ENCODE measurements around the gene AARSD1. TPM values are rescaled to one million over a fixed set of nuclear protein-coding genes. Genes with fewer than 3 reads are reported as not detected.
"Not testable (repeated sequence)": the region's sequence is repeated elsewhere in the genome, so short reads cannot be mapped to it uniquely, and the experiment has no call there.

The AARSD1 gene
- total RNA-seq, 1 donor from 2014 or later = 24.7 TPM

GRCh38 chr17:42918902-42919521 is 45.2 kb downstream of the AARSD1 start:
- FAIRE-seq = no peak
- TF ChIP-seq CTCF (IDR thresholded peaks at IDR 0.05; ENCODE audit: insufficient read depth, low read length, severe bottlenecking) = no peak
- Histone ChIP-seq H3K4me3 (ENCODE audit: low read depth, low read length) (no peak overlapping the region), H3K36me3 (ENCODE audit: control insufficient read depth, insufficient read depth, low read length) (no peaks in the 10 kb centered on the region), H3K27me3 (ENCODE audit: control insufficient read depth, insufficient read depth, low read length) (no peaks in the 10 kb centered on the region)
- DNase-seq (ENCODE audit: low read depth) = peak; percentile 17

GRCh38 chr17:42917236-42917603 is 47.0 kb downstream of the AARSD1 start:
- TF ChIP-seq CTCF (IDR thresholded peaks at IDR 0.05; ENCODE audit: insufficient read depth, low read length, severe bottlenecking) = no peak
- DNase-seq (ENCODE audit: low read depth) = peak; percentile 60
- no peaks in the 10 kb centered on the region for H3K36me3 ChIP-seq (ENCODE audit: control insufficient read depth, insufficient read depth, low read length)
- no peaks in the 10 kb centered on the region for H3K27me3 ChIP-seq (ENCODE audit: control insufficient read depth, insufficient read depth, low read length)
- H3K4me3 ChIP-seq (ENCODE audit: low read depth, low read length) = no peak overlapping the region
- FAIRE-seq = no peak

- FAIRE-seq; H3K27me3 ChIP-seq (ENCODE audit: control insufficient read depth, insufficient read depth, low read length); DNase-seq (ENCODE audit: low read depth); H3K36me3 ChIP-seq (ENCODE audit: control insufficient read depth, insufficient read depth, low read length); H3K4me3 ChIP-seq (ENCODE audit: low read depth, low read length): not testable (repeated sequence)
These were observed 47.6 kb downstream of the AARSD1 start for GRCh38 chr17:42916388-42917235.

- FAIRE-seq; H3K27me3 ChIP-seq (ENCODE audit: control insufficient read depth, insufficient read depth, low read length); H3K36me3 ChIP-seq (ENCODE audit: control insufficient read depth, insufficient read depth, low read length); DNase-seq (ENCODE audit: low read depth); H3K4me3 ChIP-seq (ENCODE audit: low read depth, low read length): not testable (repeated sequence)
These were observed 49.0 kb downstream of the AARSD1 start for GRCh38 chr17:42915288-42915687.

GRCh38 chr17:42913981-42914617 is 50.2 kb downstream of the AARSD1 start:
- Histone ChIP-seq H3K36me3 (ENCODE audit: control insufficient read depth, insufficient read depth, low read length) (no peaks in the 10 kb centered on the region), H3K4me3 (ENCODE audit: low read depth, low read length) (no peak overlapping the region), H3K27me3 (ENCODE audit: control insufficient read depth, insufficient read depth, low read length) (no peaks in the 10 kb centered on the region)
- no peak for TF ChIP-seq CTCF (IDR thresholded peaks at IDR 0.05; ENCODE audit: insufficient read depth, low read length, severe bottlenecking)
- FAIRE-seq = no peak
- no peak for DNase-seq (ENCODE audit: low read depth)

- no peaks in the 10 kb centered on the region for H3K27me3 ChIP-seq (ENCODE audit: control insufficient read depth, insufficient read depth, low read length)
- FAIRE-seq = peak; percentile 18
- no peak for TF ChIP-seq CTCF (IDR thresholded peaks at IDR 0.05; ENCODE audit: insufficient read depth, low read length, severe bottlenecking)
- H3K4me3 ChIP-seq (ENCODE audit: low read depth, low read length) = no peak overlapping the region
- no peaks in the 10 kb centered on the region for H3K36me3 ChIP-seq (ENCODE audit: control insufficient read depth, insufficient read depth, low read length)
- peak; percentile 58 for DNase-seq (ENCODE audit: low read depth)
These were observed 50.7 kb downstream of the AARSD1 start for GRCh38 chr17:42913522-42913921.
